ENCODE data around the gene ZNF70.
"Not testable (repeated sequence)": the region's sequence is repeated elsewhere in the genome, so short reads cannot be mapped to it uniquely, and the experiment has no call there.

ZNF70 gene

GRCh38 chr22:23756891-23757290 lies 6.0 kb upstream of the ZNF70 start:
- no peak for DNase-seq (ENCODE audit: low read depth in 2 of 2)

- no peak for DNase-seq (ENCODE audit: low read depth in 2 of 2)
These were observed 4.8 kb upstream of the ZNF70 start for GRCh38 chr22:23755711-23756110.

- no peak for DNase-seq (ENCODE audit: low read depth in 2 of 2)
These were observed 4.2 kb upstream of the ZNF70 start for GRCh38 chr22:23754980-23755636.

- no peak for DNase-seq (ENCODE audit: low read depth in 2 of 2)
These were observed 3.5 kb upstream of the ZNF70 start, which contains the start of gene VPREB3 for GRCh38 chr22:23754220-23754919. VPREB3 (minus strand) TSS chr22:23754425; CDS start chr22:23754363, 62 bp downstream.

GRCh38 chr22:23753385-23753784 lies 2.5 kb upstream of the ZNF70 start:
- DNase-seq (ENCODE audit: low read depth in 2 of 2) = no peak

- no peak for DNase-seq (ENCODE audit: low read depth in 2 of 2)
These were observed 1.8 kb upstream of the ZNF70 start for GRCh38 chr22:23752750-23753149.

- DNase-seq (ENCODE audit: low read depth in 2 of 2) = no peak
These were observed 1.3 kb upstream of the ZNF70 start for GRCh38 chr22:23752090-23752691.

- no peak for DNase-seq (ENCODE audit: low read depth in 2 of 2)
These were observed 607 bp upstream of the ZNF70 start for GRCh38 chr22:23751441-23751996.

GRCh38 chr22:23750367-23750713 lies 572 bp downstream of the ZNF70 start:
- DNase-seq (ENCODE audit: low read depth in 2 of 2) = no peak

GRCh38 chr22:23749841-23750301 lies 1.0 kb downstream of the ZNF70 start:
- no peak for DNase-seq (ENCODE audit: low read depth in 2 of 2)

- DNase-seq (ENCODE audit: low read depth in 2 of 2) = no peak
These were observed 5.1 kb downstream of the ZNF70 start for GRCh38 chr22:23745791-23746190.

- DNase-seq (ENCODE audit: low read depth in 2 of 2) = no peak
These were observed 6.4 kb downstream of the ZNF70 start for GRCh38 chr22:23744485-23744884.

GRCh38 chr22:23744001-23744400 lies 6.9 kb downstream of the ZNF70 start:
- DNase-seq (ENCODE audit: low read depth in 2 of 2) = no peak

- DNase-seq (ENCODE audit: low read depth in 2 of 2) = no peak
These were observed 7.6 kb downstream of the ZNF70 start for GRCh38 chr22:23743303-23743705.

- no peak for DNase-seq (ENCODE audit: low read depth in 2 of 2)
These were observed 8.2 kb downstream of the ZNF70 start for GRCh38 chr22:23742505-23743264.

- DNase-seq (ENCODE audit: low read depth in 2 of 2) = no peak
These were observed 13.2 kb downstream of the ZNF70 start for GRCh38 chr22:23737696-23738095.

- not testable (repeated sequence) for DNase-seq (ENCODE audit: low read depth in 2 of 2)
These were observed 22.8 kb downstream of the ZNF70 start for GRCh38 chr22:23728108-23728507.

- DNase-seq (ENCODE audit: low read depth in 2 of 2) = no peak
These were observed 28.2 kb downstream of the ZNF70 start for GRCh38 chr22:23722724-23723123.

GRCh38 chr22:23722160-23722559 lies 28.8 kb downstream of the ZNF70 start:
- DNase-seq (ENCODE audit: low read depth in 2 of 2) = no peak

GRCh38 chr22:23720855-23721254 lies 30.1 kb downstream of the ZNF70 start:
- no peak for DNase-seq (ENCODE audit: low read depth in 2 of 2)

- no peak for DNase-seq (ENCODE audit: low read depth in 2 of 2)
These were observed 32.3 kb downstream of the ZNF70 start for GRCh38 chr22:23718371-23719165.
